Calu3 (cell line): Measurements from ENCODE around the gene TACC3. TPM values are rescaled to one million over a fixed set of nuclear protein-coding genes. Genes with fewer than 3 reads are reported as not detected.

Experiments used
- BruUV-seq: library from RNA; stranded (reverse); fragments of 400-500 nt; replicated peaks from 2 replicates; lab custom pipeline; 2021; lab: Mats Ljungman, UMichigan
- CTCF ChIA-PET: fragments of 300-600 bp; sonication (Branson Sonifier 250); formaldehyde crosslinking; loops from one replicate; lab custom pipeline; 2022; ENCODE audit warnings: antibody characterized with exemption; lab: Charles Lee
- DNase-seq: peaks from one replicate; pipeline ENCODE4 v3.0.0; 2022
- H3K27ac Mint-ChIP-seq: one replicate; pipeline ENCODE4 v1.8.0; 2022; ENCODE audit warnings: mixed read lengths; ENCODE audit not compliant: unreplicated experiment
- H3K27me3 Mint-ChIP-seq: one replicate; pipeline ENCODE4 v1.8.0; 2022; ENCODE audit warnings: mixed read lengths; ENCODE audit not compliant: unreplicated experiment
- H3K36me3 Mint-ChIP-seq: one replicate; pipeline ENCODE4 v1.8.0; 2022; ENCODE audit warnings: mild to moderate bottlenecking, moderate library complexity, mixed read lengths; ENCODE audit not compliant: insufficient read depth, unreplicated experiment
- H3K4me1 Mint-ChIP-seq: one replicate; pipeline ENCODE4 v1.8.0; 2022; ENCODE audit warnings: mild to moderate bottlenecking, low read depth, mixed read lengths; ENCODE audit not compliant: unreplicated experiment
- H3K4me3 Mint-ChIP-seq: one replicate; pipeline ENCODE4 v1.8.0; 2022; ENCODE audit warnings: mild to moderate bottlenecking, low read depth, moderate library complexity, mixed read lengths; ENCODE audit not compliant: unreplicated experiment
- H3K9me3 Mint-ChIP-seq: one replicate; pipeline ENCODE4 v1.8.0; 2022; ENCODE audit warnings: low read depth, mixed read lengths; ENCODE audit not compliant: unreplicated experiment
- intact Hi-C: fragments of 100-400 bp; cut with micrococcal nuclease; formaldehyde crosslinking; loops from one replicate; pipeline ENCODE4 v1.10.0; 2022; ENCODE audit not compliant: unreplicated experiment
- total RNA-seq: library from RNA; stranded (reverse); gene quantifications from 2 replicates; pipeline ENCODE4 v1.2.3, GENCODE V29; 2022
- TF ChIP-seq, protein P1 (sequence below): fragments of 200-600 bp; IDR thresholded peaks from one replicate; pipeline ENCODE4 v1.8.0; 2022; ENCODE audit warnings: antibody characterized with exemption; ENCODE audit not compliant: unreplicated experiment

TACC3 gene
- total RNA-seq, 1 experiment from 2014 or later = 95.9 TPM

DNA sequence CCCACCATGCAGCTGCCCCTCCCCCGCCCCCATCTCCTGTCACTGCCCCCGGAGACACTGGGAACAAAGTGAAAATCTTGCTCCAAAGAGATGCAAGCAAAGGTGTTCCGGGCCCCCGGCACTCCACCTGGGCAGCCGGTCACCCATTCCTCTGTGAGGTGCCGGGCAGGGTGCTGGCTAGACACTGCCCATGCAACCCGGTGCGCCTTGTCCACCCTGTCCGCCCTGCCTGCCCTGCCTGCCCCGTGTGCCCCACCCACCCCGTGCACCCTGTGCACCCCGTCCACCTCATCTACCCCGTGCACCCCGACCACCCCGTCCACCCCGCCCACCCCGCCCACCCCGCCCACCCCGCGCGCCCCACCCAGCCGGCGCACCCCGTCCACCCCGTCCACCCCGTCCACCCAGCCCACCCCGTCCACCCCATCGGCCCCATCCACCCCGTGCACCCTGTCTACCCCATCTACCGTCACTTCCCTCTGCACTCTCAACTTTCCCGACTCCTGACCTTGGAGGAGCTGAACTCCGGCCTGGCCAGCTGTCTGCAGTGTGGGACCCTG lies 39.9 kb downstream of the TACC3 start:
- no TSS peak for BruUV-seq
- no peak for DNase-seq
- TF ChIP-seq, protein P1, sequence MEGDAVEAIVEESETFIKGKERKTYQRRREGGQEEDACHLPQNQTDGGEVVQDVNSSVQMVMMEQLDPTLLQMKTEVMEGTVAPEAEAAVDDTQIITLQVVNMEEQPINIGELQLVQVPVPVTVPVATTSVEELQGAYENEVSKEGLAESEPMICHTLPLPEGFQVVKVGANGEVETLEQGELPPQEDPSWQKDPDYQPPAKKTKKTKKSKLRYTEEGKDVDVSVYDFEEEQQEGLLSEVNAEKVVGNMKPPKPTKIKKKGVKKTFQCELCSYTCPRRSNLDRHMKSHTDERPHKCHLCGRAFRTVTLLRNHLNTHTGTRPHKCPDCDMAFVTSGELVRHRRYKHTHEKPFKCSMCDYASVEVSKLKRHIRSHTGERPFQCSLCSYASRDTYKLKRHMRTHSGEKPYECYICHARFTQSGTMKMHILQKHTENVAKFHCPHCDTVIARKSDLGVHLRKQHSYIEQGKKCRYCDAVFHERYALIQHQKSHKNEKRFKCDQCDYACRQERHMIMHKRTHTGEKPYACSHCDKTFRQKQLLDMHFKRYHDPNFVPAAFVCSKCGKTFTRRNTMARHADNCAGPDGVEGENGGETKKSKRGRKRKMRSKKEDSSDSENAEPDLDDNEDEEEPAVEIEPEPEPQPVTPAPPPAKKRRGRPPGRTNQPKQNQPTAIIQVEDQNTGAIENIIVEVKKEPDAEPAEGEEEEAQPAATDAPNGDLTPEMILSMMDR = no peak
- Mint-ChIP-seq H3K36me3 (no peaks in the 10 kb centered on the region), H3K27ac (no peak overlapping the region), H3K27me3 (peaks cover 8% of the 10 kb centered on the region), H3K4me1 (peaks cover 6% of the 10 kb centered on the region), H3K9me3 (no peaks in the 10 kb centered on the region), H3K4me3 (no peak overlapping the region)
- CTCF ChIA-PET = interaction anchor here (0.6 kb wide), 1 partner anchor 21 kb away, joined by 4 read pairs; no protein-coding TSS in a partner anchor
- intact Hi-C loops = no loop called here

GRCh38 chr4:1762264-1763010 lies 41.1 kb downstream of the TACC3 start:
- H3K27ac Mint-ChIP-seq = no peak overlapping the region
- no peaks in the 10 kb centered on the region for H3K36me3 Mint-ChIP-seq
- TF ChIP-seq, protein P1 = no peak
- peaks cover 6% of the 10 kb centered on the region for H3K4me1 Mint-ChIP-seq
- intact Hi-C loops = no loop called here
- no peaks in the 10 kb centered on the region for H3K9me3 Mint-ChIP-seq
- no peak overlapping the region for H3K4me3 Mint-ChIP-seq
- no TSS peak for BruUV-seq
- CTCF ChIA-PET = interaction anchor here (0.6 to 1.6 kb wide), 2 partner anchors 10 to 24 kb away, joined by 3 to 4 read pairs; no protein-coding TSS in a partner anchor
- DNase-seq = no peak
- peaks cover 8% of the 10 kb centered on the region for H3K27me3 Mint-ChIP-seq

DNA sequence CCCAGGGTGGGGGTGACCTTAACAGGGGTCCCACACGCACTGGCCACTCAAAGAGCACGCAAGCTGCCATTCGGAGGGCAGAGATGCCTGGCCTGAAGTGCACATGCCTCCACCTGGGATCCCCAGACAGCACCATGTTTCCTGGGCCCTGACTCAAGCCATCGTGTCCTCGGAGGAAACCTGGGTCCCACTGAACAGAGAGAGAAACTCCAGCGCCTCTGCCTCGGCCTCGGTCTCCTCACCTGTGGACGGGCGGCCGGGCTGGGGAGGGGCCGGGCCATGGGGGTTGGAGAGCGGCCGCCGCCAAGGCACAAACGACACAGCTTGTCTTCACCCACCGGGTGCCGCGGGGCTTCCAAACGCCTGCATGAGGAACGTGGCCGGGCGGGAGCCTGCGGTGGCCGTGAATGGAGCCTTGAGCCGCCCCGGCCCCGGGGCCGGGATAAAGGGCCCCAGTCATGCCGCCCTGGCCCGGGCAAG lies 41.8 kb downstream of the TACC3 start:
- CTCF ChIA-PET = interaction anchor here (0.6 to 1.6 kb wide), 2 partner anchors 11 to 23 kb away, joined by 3 to 4 read pairs; no protein-coding TSS in a partner anchor
- no peak overlapping the region for H3K27ac Mint-ChIP-seq
- intact Hi-C loops = no loop called here
- H3K27me3 Mint-ChIP-seq = peaks cover 8% of the 10 kb centered on the region
- BruUV-seq = no TSS peak
- peaks cover 5% of the 10 kb centered on the region for H3K36me3 Mint-ChIP-seq
- H3K4me1 Mint-ChIP-seq = peaks cover 6% of the 10 kb centered on the region
- TF ChIP-seq, protein P1 = no peak
- H3K4me3 Mint-ChIP-seq = no peak overlapping the region
- H3K9me3 Mint-ChIP-seq = no peaks in the 10 kb centered on the region
- DNase-seq = no peak

- H3K27ac Mint-ChIP-seq = no peak overlapping the region
- CTCF ChIA-PET = interaction anchor here (0.6 kb wide), 1 partner anchor 23 kb away, joined by 3 read pairs; no protein-coding TSS in a partner anchor
- no peak overlapping the region for H3K4me3 Mint-ChIP-seq
- peaks cover 8% of the 10 kb centered on the region for H3K27me3 Mint-ChIP-seq
- no peak for DNase-seq
- H3K4me1 Mint-ChIP-seq = peaks cover 12% of the 10 kb centered on the region
- TF ChIP-seq, protein P1 = no peak
- H3K36me3 Mint-ChIP-seq = peaks cover 9% of the 10 kb centered on the region
- no TSS peak for BruUV-seq
- intact Hi-C loops = no loop called here
- no peaks in the 10 kb centered on the region for H3K9me3 Mint-ChIP-seq
Observed at GRCh38 chr4:1763550-1764080, 42.3 kb downstream of the TACC3 start.
